ENCODE data around the gene MFAP5.
"Not testable (repeated sequence)": the region's sequence is repeated elsewhere in the genome, so short reads cannot be mapped to it uniquely, and the experiment has no call there.

Gene MFAP5

GRCh38 chr12:8675591-8676036 is 13.0 kb upstream of the MFAP5 start:
- DNase-seq (ENCODE audit: low read depth in 2 of 2), result no peak

DNA sequence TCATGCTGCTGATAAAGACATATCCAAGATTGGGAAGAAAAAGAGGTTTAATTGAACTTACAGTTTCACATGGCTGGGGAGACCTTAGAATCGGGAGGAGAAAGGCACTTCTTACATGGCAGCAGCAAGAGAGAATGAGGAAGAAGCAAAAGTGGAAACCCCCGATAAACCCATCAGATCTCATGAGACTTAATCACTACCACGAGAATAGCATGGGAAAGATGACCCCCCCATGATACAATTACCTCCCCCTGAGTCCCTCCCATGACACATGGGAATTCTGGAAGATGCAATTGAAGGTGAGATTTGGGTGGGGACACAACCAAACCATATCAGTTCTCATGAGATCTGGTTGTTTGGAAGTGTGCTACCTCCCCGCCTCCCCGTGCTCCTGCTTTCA is 9.8 kb upstream of the MFAP5 start:
- no peak for DNase-seq (ENCODE audit: low read depth in 2 of 2)

DNA sequence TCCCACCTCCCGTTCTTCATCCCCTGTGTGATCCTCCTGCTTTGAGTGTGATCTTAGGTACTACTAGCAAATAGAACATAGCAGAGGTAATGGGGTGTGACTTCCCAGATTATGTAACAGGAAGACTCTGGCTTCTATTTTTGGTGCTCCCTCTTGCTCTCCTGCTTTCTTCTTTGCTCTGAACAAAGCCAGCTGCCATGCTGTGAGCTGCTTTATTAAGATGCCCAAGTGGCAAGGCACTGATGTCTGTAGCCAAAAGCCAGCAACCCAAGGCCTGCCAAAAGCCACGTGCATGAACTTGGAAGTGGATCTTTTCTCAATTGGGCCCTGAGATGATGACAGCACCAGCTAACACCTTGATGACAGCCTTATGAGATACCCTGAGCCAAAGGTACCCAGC is 5.8 kb upstream of the MFAP5 start:
- DNase-seq (ENCODE audit: low read depth in 2 of 2), result no peak

GRCh38 chr12:8667270-8667669 is 4.6 kb upstream of the MFAP5 start:
- DNase-seq (ENCODE audit: low read depth in 2 of 2), result no peak

DNA sequence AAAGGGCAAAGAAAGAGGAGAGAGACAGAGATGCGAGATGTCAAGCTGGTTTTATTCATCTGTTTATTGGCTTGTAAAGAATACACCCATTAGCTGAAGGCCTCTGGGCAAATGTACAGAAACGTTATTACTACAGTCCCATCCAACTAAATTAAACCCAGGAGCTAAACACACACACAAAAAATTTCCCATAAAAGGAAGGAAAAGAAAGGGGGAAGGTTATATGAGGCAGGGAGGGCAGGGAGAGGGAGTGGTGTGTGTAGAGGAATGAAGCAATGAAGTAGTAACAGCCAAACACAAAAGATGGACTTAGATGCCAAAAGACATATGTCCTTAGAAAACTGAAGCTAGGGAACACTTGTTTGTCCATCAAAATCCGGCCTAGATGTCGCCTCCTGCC is 3.1 kb upstream of the MFAP5 start:
- DNase-seq (ENCODE audit: low read depth in 2 of 2), result no peak

GRCh38 chr12:8664228-8664913 is 1.7 kb upstream of the MFAP5 start:
- no peak for DNase-seq (ENCODE audit: low read depth in 2 of 2)

GRCh38 chr12:8661751-8662150 is 875 bp downstream of the MFAP5 start:
- DNase-seq (ENCODE audit: low read depth in 2 of 2), result no peak

DNA sequence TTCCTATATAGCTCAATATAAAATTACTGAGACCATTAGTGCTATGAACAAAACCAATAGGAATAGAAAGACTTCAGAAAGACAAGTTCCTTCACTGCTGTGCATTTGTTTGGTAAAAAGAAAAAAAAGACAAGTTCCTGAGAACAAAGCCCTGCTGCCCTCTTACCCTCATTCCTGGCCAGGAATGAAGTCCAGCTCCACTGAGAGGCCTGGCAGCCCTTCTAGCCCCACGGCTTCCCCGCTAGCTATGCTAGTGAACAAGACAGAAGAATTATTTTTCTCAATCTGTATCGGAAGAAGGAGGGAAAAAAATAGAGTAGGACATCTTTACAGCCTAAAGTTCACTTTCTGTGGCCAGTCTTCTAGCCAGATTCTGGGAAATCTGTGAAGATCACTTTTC is 1.6 kb downstream of the MFAP5 start:
- no peak for DNase-seq (ENCODE audit: low read depth in 2 of 2)

DNA sequence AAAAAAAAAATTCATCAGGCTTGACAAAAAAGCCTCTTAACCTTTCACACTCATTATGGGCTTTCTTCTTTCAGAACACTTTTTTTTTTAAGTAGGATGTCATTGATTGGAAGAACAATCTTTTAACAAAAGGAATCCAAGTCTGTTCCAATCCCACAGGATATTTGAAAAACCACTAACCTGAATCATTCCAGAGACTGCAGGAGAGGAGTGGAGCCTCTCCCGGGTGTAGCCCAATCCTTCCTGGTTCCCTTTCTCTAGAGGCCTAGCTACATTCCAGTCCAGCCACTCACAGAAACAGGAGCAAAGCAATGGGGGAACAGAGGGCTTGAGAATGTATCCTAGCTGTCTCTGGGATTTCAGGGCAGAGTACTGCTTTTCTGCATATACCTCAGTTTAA is 4.3 kb downstream of the MFAP5 start:
- no peak for DNase-seq (ENCODE audit: low read depth in 2 of 2)

- no peak for DNase-seq (ENCODE audit: low read depth in 2 of 2)
Measured at GRCh38 chr12:8655421-8655820, 7.2 kb downstream of the MFAP5 start.

DNA sequence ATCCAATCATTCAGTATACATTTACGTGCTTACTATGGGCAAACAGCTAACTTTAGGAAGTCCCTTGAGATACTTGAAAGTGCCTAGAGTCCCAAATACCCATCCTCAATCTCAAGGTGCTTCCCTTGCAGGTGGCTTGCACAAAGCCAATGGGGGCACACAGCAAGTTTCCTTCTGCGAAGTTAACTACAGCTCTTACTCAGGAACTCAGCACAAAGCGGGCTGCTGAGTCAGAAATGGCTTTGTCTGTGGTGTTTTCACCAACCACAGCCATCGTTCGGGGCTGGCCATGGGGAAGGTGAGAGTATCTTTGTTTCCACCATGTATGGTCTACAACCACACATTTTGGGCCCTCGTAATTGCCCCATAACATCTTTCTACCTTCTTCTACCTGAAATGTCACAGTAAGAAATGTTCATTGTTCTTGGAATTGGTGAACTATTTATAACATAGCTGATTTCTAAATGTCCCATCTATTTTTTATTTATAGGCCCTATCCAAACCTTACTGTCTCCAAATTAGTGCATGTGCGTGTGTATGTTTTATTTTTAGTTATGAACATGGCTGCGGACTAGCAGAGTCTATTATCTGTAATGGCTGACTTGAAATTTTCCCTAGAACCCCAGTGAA is 13.9 kb downstream of the MFAP5 start:
- DNase-seq (ENCODE audit: low read depth in 2 of 2), result no peak

- DNase-seq (ENCODE audit: low read depth in 2 of 2), result no peak
Measured at GRCh38 chr12:8647968-8648367, 14.7 kb downstream of the MFAP5 start.

GRCh38 chr12:8644345-8645248 is 18.0 kb downstream of the MFAP5 start:
- no peak for DNase-seq (ENCODE audit: low read depth in 2 of 2)

- DNase-seq (ENCODE audit: low read depth in 2 of 2), result no peak
Measured at GRCh38 chr12:8642775-8643174, 19.9 kb downstream of the MFAP5 start.

- no peak for DNase-seq (ENCODE audit: low read depth in 2 of 2)
Measured at GRCh38 chr12:8639936-8640335, 22.7 kb downstream of the MFAP5 start.

- no peak for DNase-seq (ENCODE audit: low read depth in 2 of 2)
Measured at GRCh38 chr12:8638951-8639350, 23.7 kb downstream of the MFAP5 start.

- DNase-seq (ENCODE audit: low read depth in 2 of 2), result no peak
Measured at GRCh38 chr12:8637666-8638065, 25.0 kb downstream of the MFAP5 start.

- no peak for DNase-seq (ENCODE audit: low read depth in 2 of 2)
Measured at GRCh38 chr12:8637244-8637643, 25.4 kb downstream of the MFAP5 start.

- DNase-seq (ENCODE audit: low read depth in 2 of 2), result no peak
Measured at GRCh38 chr12:8636581-8636980, 26.0 kb downstream of the MFAP5 start.

DNA sequence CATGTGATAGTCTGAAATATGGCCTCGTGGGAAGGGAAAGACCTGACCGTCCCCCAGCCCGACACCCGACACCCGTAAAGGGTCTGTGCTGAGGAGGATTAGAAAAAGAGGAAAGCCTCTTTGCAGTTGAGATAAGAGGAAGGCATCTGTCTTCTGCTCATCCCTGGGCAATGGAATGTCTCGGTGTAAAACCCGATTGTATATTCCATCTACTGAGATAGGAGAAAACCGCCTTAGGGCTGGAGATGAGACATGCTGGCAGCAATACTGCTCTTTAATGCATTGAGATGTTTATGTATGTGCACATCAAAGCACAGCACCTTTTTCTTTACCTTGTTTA is 26.6 kb downstream of the MFAP5 start:
- not testable (repeated sequence) for DNase-seq (ENCODE audit: low read depth in 2 of 2)

- not testable (repeated sequence) for DNase-seq (ENCODE audit: low read depth in 2 of 2)
Measured at GRCh38 chr12:8635342-8636006, 27.2 kb downstream of the MFAP5 start.

DNA sequence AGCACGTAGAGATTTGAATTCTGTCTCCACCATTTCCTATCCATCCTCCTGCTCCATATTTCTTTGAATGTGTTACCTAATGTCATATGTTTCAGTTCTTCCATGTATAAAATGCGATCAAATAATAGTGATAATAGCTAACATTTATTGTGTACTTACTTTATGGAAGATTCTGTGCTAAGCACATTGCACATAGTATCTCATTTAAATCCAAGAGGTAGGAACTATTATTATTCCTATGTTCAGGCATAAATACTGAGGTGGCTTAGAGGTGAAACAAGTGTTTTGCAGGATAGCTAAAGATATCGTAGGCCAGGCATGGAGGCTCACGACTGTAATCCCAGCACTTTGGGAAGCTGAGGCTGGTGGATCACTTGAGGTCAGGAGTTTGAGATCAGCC is 32.5 kb downstream of the MFAP5 start:
- DNase-seq (ENCODE audit: low read depth in 2 of 2), result no peak

Data from stimulated activated CD4-positive, alpha-beta T cell treated with anti-CD3 and anti-CD28 coated beads, Interleukin-1b, Interleukin-23, amount 100 ng/mL, for 1 hour (primary cell).